Kidney epithelial cell (primary cell): ENCODE results near the gene CBX7. TPM values are rescaled to one million over a fixed set of nuclear protein-coding genes. Genes with fewer than 3 reads are reported as not detected.

ENCODE experiments used
- DNase-seq: peaks from one replicate; pipeline ENCODE4 v3.0.0-alpha.2; 2010; ENCODE audit warnings: low read depth
- H3K27me3 ChIP-seq: 2 replicates; pipeline ENCODE4 v1.6.0; 2011; ENCODE audit warnings: low read length; ENCODE audit not compliant: control insufficient read depth, insufficient read depth
- H3K36me3 ChIP-seq: 2 replicates; pipeline ENCODE4 v1.5.1; 2011; ENCODE audit warnings: low read length; ENCODE audit not compliant: control insufficient read depth, insufficient read depth
- H3K4me3 ChIP-seq: 2 replicates; pipeline ENCODE4 v1.5.1; 2011; ENCODE audit warnings: low read depth, mild to moderate bottlenecking, control low read depth, low read length
- CTCF ChIP-seq: IDR thresholded peaks from 2 replicates; pipeline ENCODE4 v1.5.1; 2011; ENCODE audit warnings: mild to moderate bottlenecking, moderate library complexity, low read length, control low read depth, inconsistent platforms; ENCODE audit not compliant: insufficient read depth, poor library complexity, severe bottlenecking
- total RNA-seq: library from RNA; depleted of rRNA; stranded (reverse); fragments of >200 nt; gene quantifications from 2 replicates; pipeline ENCODE4 v1.2.3, GENCODE V29; 2015

Gene CBX7
- total RNA-seq, result 2.9 and 3.1 TPM in 2 replicates

DNA sequence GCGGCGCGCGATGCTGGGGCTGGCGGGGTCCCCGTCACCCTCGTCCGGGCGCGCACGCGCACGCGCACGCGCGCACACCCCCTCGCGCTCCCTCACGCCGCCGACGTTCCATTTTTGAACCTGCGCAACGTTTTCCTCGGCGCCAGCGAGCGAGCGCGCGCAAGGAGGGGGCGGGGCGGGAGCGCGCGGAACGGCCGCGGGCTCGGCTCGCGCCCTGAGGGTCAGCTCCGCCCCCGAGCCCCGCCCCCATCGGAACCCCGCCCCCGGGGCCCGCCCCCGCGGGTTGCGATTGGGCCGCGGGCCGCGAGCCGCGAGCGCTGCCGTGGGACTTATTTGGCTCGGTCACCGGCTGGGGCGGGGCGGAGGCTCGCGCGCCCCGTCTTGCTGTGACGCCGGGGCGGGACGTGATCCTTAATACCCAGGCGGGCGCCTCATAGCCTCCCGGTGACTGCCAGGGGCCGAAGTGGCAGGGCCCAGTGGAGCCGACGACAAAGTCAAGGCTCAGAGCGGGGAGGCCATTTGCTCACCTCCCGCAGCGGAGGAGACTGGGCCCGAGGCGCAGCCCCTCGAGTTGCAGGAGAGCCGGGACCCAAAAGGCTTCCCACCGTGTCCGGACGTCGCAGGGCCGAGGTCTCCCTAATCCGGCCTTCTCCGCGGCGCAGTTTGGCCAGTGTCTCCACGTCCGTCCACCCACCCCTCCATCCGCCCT lies at the start of gene CBX7:
Gene CBX7 (minus strand): TSS at position 170 of the 709 bp plus-strand sequence. CDS start 236 bp downstream, outside the sequence.
- Histone ChIP-seq H3K4me3 (peak within 1 kb of the TSS; percentile 61), H3K36me3 (peaks cover 1% of the 10 kb centered on the region), H3K27me3 (peaks cover 10% of the 10 kb centered on the region)
- no peak for TF ChIP-seq CTCF
- DNase-seq, result no peak

DNA sequence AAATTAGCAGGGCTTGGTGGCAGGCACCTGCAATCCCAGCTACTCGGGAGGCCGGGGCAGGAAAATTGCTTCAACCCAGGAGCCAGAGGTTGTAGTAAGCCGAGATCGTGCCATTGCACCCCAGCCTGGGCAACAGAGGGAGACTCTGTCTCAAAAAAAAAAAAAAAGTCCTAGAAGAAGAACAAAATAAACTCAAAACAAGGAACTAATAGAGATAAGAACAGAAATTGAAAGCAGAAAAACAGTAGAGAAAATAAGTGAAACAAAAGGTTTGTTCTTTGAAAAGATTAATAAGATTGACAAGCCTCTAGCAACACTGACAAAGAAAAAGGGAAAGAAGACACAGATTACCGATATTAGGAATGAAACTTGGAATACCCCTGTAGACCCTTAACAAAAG lies 45.1 kb upstream of the CBX7 start:
- H3K27me3 ChIP-seq, result no peaks in the 10 kb centered on the region
- H3K4me3 ChIP-seq, result no peak overlapping the region
- no peak for DNase-seq
- no peak for TF ChIP-seq CTCF
- no peaks in the 10 kb centered on the region for H3K36me3 ChIP-seq

- Histone ChIP-seq H3K4me3 (no peak overlapping the region), H3K36me3 (no peaks in the 10 kb centered on the region), H3K27me3 (no peaks in the 10 kb centered on the region)
- no peak for DNase-seq
- TF ChIP-seq CTCF, result no peak
Observed at GRCh38 chr22:39194098-39194497, 41.6 kb upstream of the CBX7 start.

GRCh38 chr22:39188809-39189208 lies 36.3 kb upstream of the CBX7 start:
- no peak for TF ChIP-seq CTCF
- Histone ChIP-seq H3K36me3 (no peaks in the 10 kb centered on the region), H3K4me3 (no peak overlapping the region), H3K27me3 (no peaks in the 10 kb centered on the region)
- DNase-seq, result no peak

DNA sequence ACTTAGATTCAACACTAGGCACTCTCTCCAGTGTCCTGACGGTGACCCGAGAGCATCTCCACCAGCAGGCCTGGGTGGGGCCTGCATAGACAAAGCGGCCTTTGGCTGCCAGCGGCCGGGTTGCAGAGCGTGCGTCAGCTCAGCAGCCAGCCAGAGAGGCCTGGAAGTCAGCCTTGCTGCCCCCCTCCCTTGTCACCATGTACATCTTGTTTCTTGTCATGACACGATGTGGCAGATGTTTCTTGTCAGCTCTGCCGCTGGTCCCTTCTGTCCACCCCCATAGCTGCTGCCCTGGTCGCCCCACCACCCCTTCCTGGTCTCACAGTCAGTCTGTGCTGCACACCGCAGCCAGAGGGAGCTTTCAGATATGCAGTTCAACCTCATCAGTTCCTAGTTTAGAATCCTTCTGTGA lies 33.1 kb upstream of the CBX7 start:
- peak; percentile 2 for TF ChIP-seq CTCF
- no peaks in the 10 kb centered on the region for H3K27me3 ChIP-seq
- DNase-seq, result no peak
- no peaks in the 10 kb centered on the region for H3K36me3 ChIP-seq
- no peak overlapping the region for H3K4me3 ChIP-seq
